AG08396 (cell line): ENCODE results near the gene SLC8A1.

ENCODE experiments used
- DNase-seq: peaks from one replicate; pipeline ENCODE4 v3.0.0; 2012; ENCODE audit warnings: low spot score, mixed read lengths

The SLC8A1 gene

DNA sequence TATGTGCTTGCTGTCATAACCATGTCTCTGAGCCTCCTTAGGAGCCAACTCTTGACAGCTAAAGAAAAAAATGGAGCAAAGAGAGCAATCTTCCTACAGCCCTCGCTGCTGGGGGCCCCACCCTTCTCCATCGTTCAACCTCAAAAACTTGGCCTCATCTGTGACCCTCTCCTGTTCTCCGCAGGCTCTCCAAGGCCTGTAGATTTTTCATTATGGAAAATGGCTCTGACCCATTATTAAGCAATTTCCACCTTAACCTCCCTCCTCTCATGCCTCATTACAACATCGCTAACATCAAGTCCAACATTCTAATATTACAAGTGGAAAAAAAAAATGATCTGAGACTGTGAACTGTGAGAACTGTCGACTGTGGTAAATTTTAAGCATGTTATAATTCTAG, 98.7 kb downstream of the SLC8A1 start:
- no peak for DNase-seq

DNA sequence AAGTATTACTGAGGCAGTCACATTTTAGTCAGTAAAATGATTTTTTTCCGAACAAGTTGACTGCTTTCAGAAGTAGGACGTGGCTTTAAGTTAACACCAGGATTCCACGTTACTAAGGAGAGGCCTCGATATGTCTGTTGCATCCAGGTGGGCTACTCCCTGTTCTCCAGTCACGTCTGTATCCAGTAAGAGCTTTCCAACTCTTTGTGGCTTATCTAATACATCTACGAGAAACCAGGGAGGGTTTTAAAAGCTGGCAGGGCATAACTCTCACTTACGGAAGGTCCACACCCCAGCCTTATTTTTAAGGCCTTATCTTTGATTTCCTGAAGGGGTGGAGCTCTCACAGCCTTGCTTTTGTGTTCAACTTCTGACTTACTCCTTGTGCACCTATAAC, 99.2 kb downstream of the SLC8A1 start:
- no peak for DNase-seq

DNA sequence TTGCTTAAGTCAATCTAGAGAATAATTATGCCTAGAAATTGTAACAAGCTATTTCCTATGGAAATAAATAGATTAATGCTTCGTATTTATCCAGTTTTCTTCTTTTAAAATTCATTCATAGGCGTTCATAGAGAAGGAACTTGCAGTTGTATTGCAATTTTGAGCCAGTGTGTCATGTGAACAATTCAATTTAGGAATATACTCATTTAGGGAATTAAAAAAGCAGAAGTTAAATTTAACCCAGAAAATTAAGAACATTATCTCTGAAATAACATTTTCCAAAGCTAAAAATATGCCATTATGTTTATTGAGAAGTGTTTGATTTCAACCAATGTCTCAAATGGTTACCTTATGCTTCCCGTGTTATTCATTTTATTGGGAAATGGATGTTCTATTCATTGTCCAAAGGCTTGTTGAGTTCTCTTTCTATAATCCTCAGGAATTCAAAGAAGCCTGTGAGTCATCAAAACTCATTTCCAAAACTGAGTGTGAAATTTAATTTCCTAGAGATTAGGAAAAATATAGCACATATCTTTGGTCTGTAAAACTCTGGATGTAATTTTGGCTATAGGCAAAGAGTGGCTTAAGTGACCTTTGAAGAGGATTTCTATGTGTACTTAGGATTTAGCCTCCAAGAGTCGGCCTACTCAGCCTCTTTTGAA, 99.7 kb downstream of the SLC8A1 start:
- DNase-seq: no peak

DNA sequence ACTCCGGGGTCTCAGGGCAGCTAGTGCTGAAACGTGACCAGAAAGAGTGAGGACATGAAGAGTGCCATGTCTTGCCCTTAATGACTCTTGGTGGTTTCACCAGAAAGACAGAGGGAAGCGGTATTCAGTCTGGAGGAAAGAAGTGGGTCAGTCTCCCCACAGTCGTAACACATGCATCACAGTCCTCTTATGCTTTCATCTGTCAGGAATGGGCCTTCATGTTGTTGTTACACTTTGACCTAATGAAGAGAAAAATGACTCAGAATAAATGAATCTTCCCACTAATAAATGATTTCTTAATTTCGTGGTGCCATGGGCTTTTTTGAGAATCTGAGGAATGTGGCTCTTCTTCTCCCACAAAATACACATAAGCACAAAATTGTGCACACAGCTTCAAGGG, 103.2 kb downstream of the SLC8A1 start:
- DNase-seq: peak; percentile 41

DNA sequence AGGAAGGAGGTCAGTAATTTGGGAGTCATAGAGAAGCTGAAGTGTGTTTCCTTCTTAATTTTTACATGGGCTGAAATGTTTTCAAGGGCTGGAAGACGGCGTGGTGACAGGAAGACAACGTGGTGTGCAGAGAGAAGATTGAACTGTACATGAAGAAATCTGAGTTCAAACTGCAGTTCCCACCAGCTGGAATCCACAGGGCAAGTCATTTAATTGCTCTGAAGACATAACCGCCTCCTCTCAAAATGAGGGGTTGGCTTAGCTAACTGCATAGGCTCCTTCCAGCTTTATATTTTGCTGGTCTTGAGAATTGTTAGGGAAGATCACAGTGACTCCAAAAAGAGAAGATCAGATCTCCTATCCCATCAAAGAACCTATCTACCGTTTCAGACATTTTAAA, 103.9 kb downstream of the SLC8A1 start:
- DNase-seq: no peak

DNA sequence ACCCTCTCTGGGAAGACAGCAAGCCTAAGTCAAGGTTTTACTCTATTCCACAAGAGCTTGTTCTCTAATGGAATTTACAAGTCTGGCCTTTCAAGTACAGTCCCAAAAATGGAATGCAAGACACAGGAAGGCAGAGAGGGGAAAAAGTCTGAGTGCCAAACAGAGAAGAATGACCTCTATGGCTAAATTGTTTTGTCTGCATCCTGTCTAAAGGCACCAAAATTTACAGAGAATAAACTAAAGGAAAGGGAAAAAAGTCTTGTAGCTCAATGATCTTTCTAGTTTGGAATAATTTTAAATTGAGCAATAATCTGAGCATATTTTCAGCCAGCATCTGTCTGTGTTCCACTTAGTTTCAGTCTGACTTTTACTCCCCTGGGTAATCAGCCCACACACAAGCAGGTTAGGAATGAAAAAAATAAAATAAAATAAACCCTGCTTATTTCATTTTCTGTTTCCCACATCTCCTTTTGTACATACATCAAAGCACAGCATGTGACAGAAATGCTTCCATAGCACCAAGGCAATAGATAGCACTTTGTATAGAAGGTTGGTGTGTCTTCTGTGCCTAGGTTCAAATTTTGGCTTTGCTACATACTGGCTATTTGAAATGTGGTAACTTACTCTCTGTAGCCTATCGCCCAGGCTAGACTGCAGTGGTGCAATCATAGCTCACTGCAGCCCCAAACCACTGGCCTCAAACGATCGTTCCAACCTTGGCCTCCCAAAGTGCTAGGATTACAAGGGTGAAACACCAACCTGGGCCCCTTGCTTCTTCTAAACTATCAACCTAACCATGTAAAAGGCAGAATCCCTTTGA, 105.1 kb downstream of the SLC8A1 start:
- DNase-seq: peak; percentile 11

DNA sequence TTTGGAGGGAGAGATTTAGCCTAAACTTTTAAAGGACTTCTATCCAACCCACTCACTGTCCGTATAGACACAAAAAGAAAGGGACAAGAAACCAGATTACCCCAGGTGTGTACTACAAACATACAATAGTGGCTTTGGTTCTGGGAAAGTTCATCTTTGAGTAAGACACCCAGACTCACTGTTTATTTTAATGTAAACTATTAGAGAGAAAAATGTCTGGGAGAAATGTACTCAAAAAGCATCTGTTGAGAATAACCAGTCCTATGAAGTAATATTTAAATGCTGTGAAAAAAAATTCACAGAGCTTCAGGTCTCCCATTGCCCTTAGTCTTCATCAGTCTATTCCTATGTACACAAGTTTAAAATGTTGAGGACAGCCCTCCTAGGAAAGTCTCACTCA, 107.5 kb downstream of the SLC8A1 start:
- DNase-seq: no peak

DNA sequence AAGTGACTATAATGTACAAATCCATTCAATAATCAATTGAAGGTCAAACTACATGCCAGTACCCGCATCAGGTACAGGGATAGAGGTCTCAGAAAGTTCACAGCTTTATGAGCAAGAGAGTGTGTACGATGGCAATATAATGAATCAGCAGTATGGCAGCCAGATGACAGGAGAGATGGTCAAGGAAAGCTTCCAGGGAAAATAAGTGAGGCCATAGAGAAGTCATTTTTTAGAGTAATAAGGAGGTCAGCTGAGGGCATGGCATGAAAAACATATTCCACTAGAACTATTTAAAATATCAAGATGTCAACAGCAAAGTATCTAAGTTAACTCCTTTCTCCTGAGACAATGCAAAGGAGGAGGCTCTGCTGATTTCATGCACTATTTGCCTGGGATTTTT, 108.0 kb downstream of the SLC8A1 start:
- DNase-seq: no peak

DNA sequence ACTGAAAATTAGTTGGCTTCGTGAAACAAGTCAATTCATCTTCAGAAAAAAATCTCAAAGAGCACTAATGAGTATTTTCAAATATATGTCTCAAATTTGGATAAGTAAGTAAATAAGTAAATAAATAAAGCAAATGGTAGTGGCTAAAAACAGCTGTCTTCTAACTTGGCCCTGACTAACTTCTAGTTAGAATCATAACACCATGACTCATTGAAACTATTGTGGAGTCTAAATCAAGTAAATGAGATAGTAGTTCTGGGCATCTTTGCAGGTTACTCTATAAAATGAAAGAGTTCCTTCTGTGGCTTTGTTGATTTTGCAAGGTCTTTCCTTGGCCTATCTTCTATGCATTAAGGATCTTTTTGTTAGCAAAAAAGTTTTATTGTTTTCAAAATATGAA, 110.7 kb downstream of the SLC8A1 start:
- DNase-seq: no peak

DNA sequence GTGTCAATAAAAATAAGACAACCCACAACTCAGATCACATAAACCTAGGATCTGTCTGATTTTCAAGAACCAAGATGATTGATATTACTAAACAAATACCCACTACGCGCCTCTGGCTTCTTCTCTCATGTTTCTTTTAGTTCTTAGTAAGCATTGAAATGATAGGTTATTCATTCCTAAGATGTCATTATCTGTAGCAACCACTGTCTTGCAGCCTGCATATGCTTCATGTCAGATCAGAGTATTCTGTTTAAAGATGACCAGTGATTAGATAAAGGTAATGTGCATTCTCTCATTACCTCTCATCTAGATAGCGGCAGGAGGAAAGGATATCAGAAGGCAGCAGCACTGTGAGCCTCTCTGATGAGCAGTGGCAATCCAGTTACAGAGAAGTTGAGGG, 112.9 kb downstream of the SLC8A1 start:
- DNase-seq: no peak

DNA sequence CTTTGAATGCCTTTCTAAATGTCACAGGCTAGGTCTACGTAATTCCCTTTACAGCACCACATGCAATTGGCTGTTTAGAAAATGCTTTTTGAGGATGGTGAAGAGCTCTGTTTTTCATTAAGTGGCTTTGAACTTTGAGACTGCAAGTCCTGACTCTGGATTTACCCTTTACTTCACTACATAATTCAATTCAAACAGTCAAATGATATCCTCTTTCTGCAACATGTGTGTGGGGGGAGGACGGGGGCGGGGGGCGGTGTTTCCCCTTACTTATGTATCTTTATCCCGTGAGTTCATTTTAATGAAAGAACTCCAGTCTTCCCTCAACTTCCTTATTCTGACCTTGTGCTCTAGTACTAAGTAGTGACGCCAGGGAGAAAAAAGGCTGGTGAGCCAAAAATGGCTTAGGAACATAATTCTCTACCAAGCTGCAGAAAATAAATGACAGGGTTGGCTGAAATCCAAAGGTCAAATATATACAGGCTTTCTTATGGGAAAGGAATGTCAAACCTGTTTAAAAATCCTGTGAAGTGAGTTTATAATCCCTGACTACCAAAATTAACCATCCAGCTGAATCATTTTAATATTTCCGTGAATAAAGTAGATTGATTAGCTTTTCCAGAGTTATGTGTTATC, 119.6 kb downstream of the SLC8A1 start:
- DNase-seq: peak; percentile 17

DNA sequence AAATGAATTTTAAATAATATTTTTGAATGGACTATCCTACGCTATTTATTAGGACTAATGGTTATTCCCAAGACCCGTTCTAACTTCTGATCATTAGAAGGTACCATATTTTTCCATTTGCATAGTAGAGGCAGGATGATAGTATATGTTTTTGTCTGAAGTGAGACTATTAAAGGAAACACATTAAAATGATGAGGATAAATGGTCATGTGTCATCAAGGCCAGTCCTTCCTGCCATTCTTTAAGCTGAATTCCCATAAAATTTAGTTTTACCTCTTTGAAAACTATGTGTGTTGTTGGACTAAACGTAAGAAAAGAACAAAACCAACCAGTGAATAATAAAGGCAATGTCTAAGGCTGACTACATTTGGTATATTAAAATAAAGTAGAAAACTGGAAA, 121.8 kb downstream of the SLC8A1 start:
- DNase-seq: no peak

DNA sequence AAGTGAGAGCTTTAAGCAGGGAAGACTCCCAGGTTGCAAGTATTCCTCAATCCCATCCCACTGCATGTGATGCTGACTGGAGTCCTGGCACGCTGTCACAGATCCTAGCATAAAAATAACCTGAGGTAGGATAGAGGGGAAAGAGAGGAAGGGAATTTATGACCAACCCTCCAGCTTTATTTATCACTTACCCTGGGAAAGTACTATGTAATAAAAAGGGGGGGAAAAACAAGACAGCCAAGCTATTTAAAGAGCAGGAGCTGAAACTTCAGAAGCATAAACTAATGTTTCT, 122.2 kb downstream of the SLC8A1 start:
- DNase-seq: no peak

DNA sequence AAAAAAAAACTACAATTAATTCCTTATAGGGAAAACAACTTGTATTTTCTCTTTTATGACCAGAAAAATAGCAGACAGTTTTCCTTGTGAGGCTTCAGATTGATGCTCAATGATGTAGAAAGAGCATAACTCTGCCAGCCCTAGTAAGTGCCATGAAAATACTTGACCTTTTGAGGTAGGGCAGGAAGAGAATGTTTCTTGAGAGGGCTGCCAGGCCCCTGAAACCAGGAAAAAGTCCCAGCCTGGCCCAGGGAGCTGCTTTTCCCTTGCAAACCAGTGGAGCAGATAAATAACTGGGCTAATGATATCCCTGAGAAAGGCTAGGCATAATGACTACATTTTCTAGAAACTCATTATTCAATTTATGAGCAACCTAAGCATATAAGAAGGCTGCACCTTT, 126.8 kb downstream of the SLC8A1 start:
- DNase-seq: no peak

DNA sequence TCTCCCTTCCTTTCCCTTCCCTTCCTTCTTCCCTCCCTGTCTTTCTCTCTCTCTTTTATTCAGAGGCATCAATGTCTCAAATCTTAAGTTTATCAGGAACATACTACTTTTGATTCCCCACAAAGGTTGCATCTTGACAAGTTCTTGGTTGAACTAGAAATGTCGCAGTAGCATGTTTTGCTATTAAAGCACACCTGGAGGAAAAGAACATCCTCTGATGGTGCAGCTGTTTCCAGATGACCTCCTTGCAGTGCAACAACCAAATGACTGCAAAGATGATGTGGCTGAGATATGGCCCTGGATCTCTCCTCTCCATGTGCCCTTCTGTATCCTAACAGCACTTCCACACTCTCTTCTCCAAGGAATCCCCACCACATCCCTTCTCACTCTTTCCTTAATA, 127.2 kb downstream of the SLC8A1 start:
- DNase-seq: no peak

DNA sequence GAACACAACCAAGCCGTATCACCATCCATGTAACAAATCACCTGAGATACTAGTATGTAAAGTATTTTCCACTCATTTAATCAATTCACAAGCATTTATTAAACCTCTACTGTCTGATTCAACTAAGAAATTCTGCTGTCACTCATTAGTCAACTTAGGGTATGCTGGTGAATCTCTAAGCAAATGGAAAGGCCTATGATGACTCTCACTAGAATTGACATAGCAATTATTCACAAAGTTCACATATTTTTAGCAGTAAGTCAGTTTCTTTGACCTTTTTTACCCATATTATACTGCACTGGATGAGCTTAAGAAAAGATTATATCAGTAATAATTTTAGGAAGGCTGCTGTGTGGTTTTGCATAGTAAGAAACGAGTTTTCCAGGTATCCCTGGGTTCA, 130.1 kb downstream of the SLC8A1 start:
- DNase-seq: no peak

DNA sequence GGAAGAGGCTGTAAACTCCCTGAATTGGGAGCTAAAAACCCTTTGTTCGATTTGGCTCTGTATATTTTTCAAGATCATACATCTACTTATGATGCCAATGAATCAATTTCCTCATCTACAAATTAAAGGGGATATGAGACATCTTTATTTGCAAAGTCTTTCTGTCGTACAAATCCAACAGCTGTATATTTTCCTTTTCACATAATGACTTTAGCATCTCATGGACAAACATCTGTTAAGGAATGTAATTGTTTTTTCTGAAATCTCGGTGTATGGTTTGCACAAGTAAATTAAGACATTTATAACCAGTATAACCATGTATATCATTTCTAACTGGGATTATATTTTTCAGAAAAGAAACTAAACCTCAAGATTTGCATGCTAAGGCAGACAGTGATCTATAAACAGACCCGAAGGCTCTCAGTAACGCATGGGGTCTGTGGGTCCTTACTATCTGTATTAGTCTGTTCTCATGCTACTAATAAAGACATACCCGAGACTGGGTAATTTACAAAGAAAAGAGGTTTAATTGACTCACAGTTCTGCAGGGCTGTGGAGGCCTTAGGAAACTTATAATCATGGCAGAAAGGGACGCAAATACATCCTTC, 130.8 kb downstream of the SLC8A1 start:
- no peak for DNase-seq

DNA sequence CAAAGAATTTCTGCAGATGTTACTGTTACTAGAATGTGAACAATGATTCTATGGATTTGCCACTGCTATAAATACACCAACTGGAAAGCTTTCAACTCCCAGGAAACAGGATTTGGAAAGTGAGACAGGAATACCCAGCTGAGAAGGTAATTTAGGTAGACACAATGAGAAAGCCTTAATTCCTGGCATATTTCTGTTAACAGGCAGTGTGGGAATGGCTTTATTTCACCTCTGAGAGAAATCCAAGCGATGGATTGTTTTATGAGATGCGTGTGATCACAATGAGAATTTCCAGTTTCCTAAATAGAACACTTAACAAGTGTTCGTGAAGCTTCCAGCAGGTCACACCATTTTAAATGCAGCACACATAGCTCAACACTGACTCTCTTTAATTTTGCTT, 133.0 kb downstream of the SLC8A1 start:
- no peak for DNase-seq

DNA sequence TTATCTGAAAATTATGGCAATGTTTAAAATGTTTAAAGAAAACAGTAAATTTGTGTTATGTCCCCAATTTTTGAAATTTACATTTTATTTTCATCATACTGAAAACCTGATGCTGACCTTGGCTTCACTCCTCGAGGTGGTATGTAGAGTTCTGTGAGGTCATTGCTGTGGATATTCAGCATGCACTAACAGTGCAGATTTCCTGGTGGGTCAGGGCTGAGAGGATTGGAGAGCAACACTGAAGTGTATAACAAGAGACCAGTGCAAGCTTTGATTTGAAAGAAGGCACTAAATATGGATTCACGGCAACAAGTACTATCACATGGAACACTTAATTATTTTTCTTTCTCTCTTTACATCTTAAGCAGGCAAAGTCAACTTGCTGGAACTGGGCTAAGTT, 134.1 kb downstream of the SLC8A1 start:
- no peak for DNase-seq

DNA sequence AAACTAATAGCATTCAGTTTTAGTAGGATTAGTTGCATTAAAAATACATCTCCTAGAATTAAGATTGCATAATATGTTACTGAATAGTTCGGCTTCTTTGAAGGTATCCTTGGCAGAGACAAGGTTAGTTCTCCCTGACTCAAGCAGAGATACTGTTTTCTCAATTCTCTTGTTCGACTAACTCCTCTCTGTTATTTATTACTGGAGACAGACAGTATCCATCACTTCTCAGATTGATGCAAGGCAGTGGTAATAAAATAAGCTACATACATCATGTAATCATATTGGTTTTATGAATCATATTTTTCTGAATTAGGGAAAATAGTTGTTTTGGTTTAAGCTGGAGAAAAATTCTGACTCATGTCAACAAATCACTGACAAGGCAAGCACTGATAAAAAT, 134.8 kb downstream of the SLC8A1 start:
- no peak for DNase-seq

DNA sequence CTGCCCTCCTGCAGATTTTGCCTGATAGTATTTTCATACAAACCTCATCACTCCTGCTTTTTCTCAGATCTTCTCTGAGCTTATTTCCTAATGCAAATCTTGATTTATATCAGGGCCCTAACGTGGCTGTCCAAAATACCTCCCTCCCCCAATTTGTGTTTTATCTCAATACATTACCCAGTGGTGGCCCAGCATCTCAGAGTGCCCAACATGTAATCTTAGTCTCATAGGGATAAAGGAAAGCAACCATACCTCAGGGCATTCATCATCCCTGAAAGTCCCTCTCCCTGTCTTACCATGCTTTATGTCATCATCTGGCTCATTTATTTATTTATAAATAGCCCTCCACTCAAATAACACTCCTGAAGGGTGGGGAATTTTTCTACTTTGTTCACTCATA, 135.3 kb downstream of the SLC8A1 start:
- DNase-seq: no peak

DNA sequence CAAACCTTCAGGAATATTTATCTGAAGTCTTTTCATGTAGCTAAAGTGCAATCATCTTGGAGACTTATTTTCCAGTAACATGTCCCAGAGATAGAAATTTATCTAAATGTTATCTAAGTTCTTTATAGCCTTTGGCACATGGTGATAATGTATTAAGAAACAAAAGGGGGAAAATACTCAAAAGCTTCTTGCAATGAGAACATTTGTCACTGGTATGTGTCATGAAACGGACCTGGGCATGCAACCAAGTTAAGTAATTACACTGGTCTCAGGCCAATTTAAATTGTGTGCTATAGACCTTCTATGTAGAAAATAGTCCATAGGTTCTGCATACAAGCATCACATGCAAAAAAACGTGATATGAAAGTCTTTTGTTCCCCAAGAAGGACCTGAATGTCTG, 136.2 kb downstream of the SLC8A1 start:
- DNase-seq: no peak

DNA sequence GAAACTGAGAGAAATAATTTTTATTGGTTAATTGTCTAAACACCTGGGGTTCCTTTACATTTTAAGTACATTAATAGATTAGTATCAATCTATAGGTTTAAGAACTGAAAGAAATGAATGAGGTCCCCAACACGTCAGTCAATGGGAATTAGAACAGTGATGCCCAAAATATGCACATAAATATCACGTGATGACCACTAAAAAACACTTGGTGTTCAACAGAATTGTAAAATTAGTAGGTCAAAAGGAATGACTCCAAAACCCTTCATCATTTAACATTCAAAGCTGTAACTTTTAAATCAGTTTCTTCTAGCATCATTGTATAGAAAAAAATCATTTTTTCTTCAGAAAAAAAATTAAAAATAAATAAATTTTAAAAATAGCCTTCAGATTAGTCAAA, 140.9 kb downstream of the SLC8A1 start:
- DNase-seq: no peak
